Measurements from ENCODE around the gene CENPM. TPM values are rescaled to one million over a fixed set of nuclear protein-coding genes. Genes with fewer than 3 reads are reported as not detected.
"Not testable (repeated sequence)": the region's sequence is repeated elsewhere in the genome, so short reads cannot be mapped to it uniquely, and the experiment has no call there.

CENPM gene
- polyA plus RNA-seq, 1 donor, result 5.6 TPM

GRCh38 chr22:41966225-41966606, 19.3 kb upstream of the CENPM start:
- DNase-seq, result no peak

- no peak for DNase-seq
Observed at GRCh38 chr22:41964112-41964491, 17.1 kb upstream of the CENPM start.

- no peak for DNase-seq
Observed at GRCh38 chr22:41963453-41964111, 16.6 kb upstream of the CENPM start.

- DNase-seq, result no peak
Observed at GRCh38 chr22:41957941-41958556, 11.1 kb upstream of the CENPM start.

GRCh38 chr22:41952713-41953112, 5.8 kb upstream of the CENPM start:
- DNase-seq, result no peak

GRCh38 chr22:41951898-41952474, 5.0 kb upstream of the CENPM start, which contains the start of gene SMIM45:
Gene SMIM45, plus strand, starts transcription at chr22:41952150.
- no peak for DNase-seq

GRCh38 chr22:41949297-41949965, 2.5 kb upstream of the CENPM start:
- no peak for DNase-seq

GRCh38 chr22:41948928-41949296, 2.0 kb upstream of the CENPM start:
- not testable (repeated sequence) for DNase-seq

GRCh38 chr22:41948142-41948541, 1.2 kb upstream of the CENPM start:
- DNase-seq, result no peak

GRCh38 chr22:41947424-41948080, 600 bp upstream of the CENPM start:
- no peak for DNase-seq

GRCh38 chr22:41943661-41944209, 3.2 kb downstream of the CENPM start:
- no peak for DNase-seq

- DNase-seq, result peak; percentile 84
Observed at GRCh38 chr22:41940832-41941765, 5.9 kb downstream of the CENPM start.

GRCh38 chr22:41939981-41940831, 6.7 kb downstream of the CENPM start:
- no peak for DNase-seq

- DNase-seq, result no peak
Observed at GRCh38 chr22:41936894-41937169, 10.1 kb downstream of the CENPM start.

- DNase-seq, result no peak
Observed at GRCh38 chr22:41935509-41935908, 11.4 kb downstream of the CENPM start.

GRCh38 chr22:41935015-41935351, 12.0 kb downstream of the CENPM start:
- no peak for DNase-seq

GRCh38 chr22:41934284-41935014, 12.5 kb downstream of the CENPM start:
- no peak for DNase-seq

GRCh38 chr22:41933411-41934177, 13.4 kb downstream of the CENPM start:
- DNase-seq, result no peak

GRCh38 chr22:41932353-41932752, 14.6 kb downstream of the CENPM start:
- DNase-seq, result no peak
